Kasumi-1 (cell line): ENCODE measurements around the gene PTGES2.

Experiments
- DNase-seq, 2 experiments: peaks; one replicate each; lab custom pipeline; 2025; lab: John Stamatoyannopoulos, UW

Gene PTGES2

GRCh38 chr9:128103589-128103962 lies 24.0 kb downstream of the PTGES2 start:
- DNase-seq: no peak

GRCh38 chr9:128102861-128103588 lies 24.5 kb downstream of the PTGES2 start:
- no peak for DNase-seq

GRCh38 chr9:128102196-128102595 lies 25.3 kb downstream of the PTGES2 start:
- DNase-seq: no peak

- no peak for DNase-seq
These were observed 25.8 kb downstream of the PTGES2 start for GRCh38 chr9:128101690-128102089.

- no peak for DNase-seq
These were observed 26.3 kb downstream of the PTGES2 start for GRCh38 chr9:128101231-128101661.

- DNase-seq: no peak
These were observed 26.9 kb downstream of the PTGES2 start for GRCh38 chr9:128100581-128100980.

- no peak for DNase-seq
These were observed 27.5 kb downstream of the PTGES2 start for GRCh38 chr9:128099932-128100491.

GRCh38 chr9:128099231-128099931 lies 28.1 kb downstream of the PTGES2 start:
- no peak for DNase-seq

- peak; percentile 97 for DNase-seq
These were observed 29.0 kb downstream of the PTGES2 start for GRCh38 chr9:128098297-128099230.

GRCh38 chr9:128097543-128098296 lies 29.8 kb downstream of the PTGES2 start:
- no peak for DNase-seq

GRCh38 chr9:128096616-128097536 lies 30.7 kb downstream of the PTGES2 start:
- DNase-seq: no peak

- no peak for DNase-seq
These were observed 32.5 kb downstream of the PTGES2 start for GRCh38 chr9:128094950-128095544.

GRCh38 chr9:128094166-128094949 lies 33.2 kb downstream of the PTGES2 start:
- peak; percentile 96 for DNase-seq

GRCh38 chr9:128093011-128093410 lies 34.5 kb downstream of the PTGES2 start:
- DNase-seq: no peak

- peak in 1 of 2 experiments; percentile 11 for DNase-seq
These were observed 35.1 kb downstream of the PTGES2 start for GRCh38 chr9:128092199-128092977.

GRCh38 chr9:128091571-128091970 lies 36.0 kb downstream of the PTGES2 start:
- DNase-seq: peak; percentile 77 to 85

- DNase-seq: peak; percentile 40 to 47
These were observed 36.4 kb downstream of the PTGES2 start for GRCh38 chr9:128091144-128091543.

GRCh38 chr9:128089299-128089698 lies 38.2 kb downstream of the PTGES2 start:
- DNase-seq: no peak
